ENCODE measurements around the gene LGALS3. TPM values are rescaled to one million over a fixed set of nuclear protein-coding genes. Genes with fewer than 3 reads are reported as not detected.

LGALS3 gene
- total RNA-seq, 1 experiment from 2014 or later: 317 TPM

GRCh38 chr14:55114720-55115119, 14.3 kb upstream of the LGALS3 start:
- Histone ChIP-seq H3K9me2 (replicated peaks; ENCODE audit: low read length) (no peaks in the 10 kb centered on the region), H2AFZ (ENCODE audit: low read length) (no peak overlapping the region), H3K9ac (ENCODE audit: low read length) (no peak overlapping the region), H3K4me2 (ENCODE audit: low read length) (no peak overlapping the region), H3K9me3 (ENCODE audit: low read length) (no peaks in the 10 kb centered on the region), H3K27me3 (ENCODE audit: low read length) (no peaks in the 10 kb centered on the region), H4K20me1 (ENCODE audit: low read length) (no peaks in the 10 kb centered on the region), H3K4me3 (ENCODE audit: low read length) (no peak overlapping the region), H3K4me1 (ENCODE audit: insufficient read depth, low read length) (no peaks in the 10 kb centered on the region), H3K27ac (ENCODE audit: low read length) (no peak overlapping the region), H3F3A (ENCODE audit: low read length, unreplicated experiment) (no peaks in the 10 kb centered on the region), H3K36me3 (ENCODE audit: low read depth, low read length) (no peaks in the 10 kb centered on the region), H3K79me2 (ENCODE audit: low read length) (no peaks in the 10 kb centered on the region)
- ATAC-seq: no peak
- intact Hi-C loops (cut with micrococcal nuclease): no loop called here
- ChIA-PET POLR2A (ENCODE audit: unreplicated experiment) (no interaction called here), CTCF (no interaction called here)
- DNase-seq: no peak
- BruUV-seq (replicated peaks): no TSS peak
- TF ChIP-seq CTCF (conservative IDR thresholded peaks at IDR 0.05; ENCODE audit: low read depth, low read length): no peak
- TF ChIP-seq EZH2 (IDR thresholded peaks at IDR 0.05; ENCODE audit: low read length, unreplicated experiment): no peak
- TF ChIP-seq EZH2phosphoT487 (IDR thresholded peaks at IDR 0.05; ENCODE audit: borderline replicate concordance, low read length): no peak

GRCh38 chr14:55115460-55115859, 13.6 kb upstream of the LGALS3 start:
- H3K4me3 ChIP-seq (ENCODE audit: low read length): no peak overlapping the region
- H4K20me1 ChIP-seq (ENCODE audit: low read length): no peaks in the 10 kb centered on the region
- no peaks in the 10 kb centered on the region for H3F3A ChIP-seq (ENCODE audit: low read length, unreplicated experiment)
- H3K4me2 ChIP-seq (ENCODE audit: low read length): no peak overlapping the region
- ChIA-PET POLR2A (ENCODE audit: unreplicated experiment) (no interaction called here), CTCF (no interaction called here)
- no peaks in the 10 kb centered on the region for H3K27me3 ChIP-seq (ENCODE audit: low read length)
- no peaks in the 10 kb centered on the region for H3K4me1 ChIP-seq (ENCODE audit: insufficient read depth, low read length)
- no peaks in the 10 kb centered on the region for H3K9me3 ChIP-seq (ENCODE audit: low read length)
- H3K36me3 ChIP-seq (ENCODE audit: low read depth, low read length): no peaks in the 10 kb centered on the region
- no peaks in the 10 kb centered on the region for H3K79me2 ChIP-seq (ENCODE audit: low read length)
- no peak overlapping the region for H2AFZ ChIP-seq (ENCODE audit: low read length)
- no peak overlapping the region for H3K9ac ChIP-seq (ENCODE audit: low read length)
- no TSS peak for BruUV-seq (replicated peaks)
- H3K27ac ChIP-seq (ENCODE audit: low read length): no peak overlapping the region
- intact Hi-C loops (cut with micrococcal nuclease): no loop called here
- H3K9me2 ChIP-seq (replicated peaks; ENCODE audit: low read length): no peaks in the 10 kb centered on the region
- DNase-seq: no peak
- ATAC-seq: no peak
- TF ChIP-seq CTCF (conservative IDR thresholded peaks at IDR 0.05; ENCODE audit: low read depth, low read length) (no peak), EZH2 (IDR thresholded peaks at IDR 0.05; ENCODE audit: low read length, unreplicated experiment) (no peak), EZH2phosphoT487 (IDR thresholded peaks at IDR 0.05; ENCODE audit: borderline replicate concordance, low read length) (no peak)

- Histone ChIP-seq H3K9ac (ENCODE audit: low read length) (no peak overlapping the region), H2AFZ (ENCODE audit: low read length) (no peak overlapping the region), H3K27ac (ENCODE audit: low read length) (no peak overlapping the region), H3K79me2 (ENCODE audit: low read length) (no peaks in the 10 kb centered on the region), H3K9me3 (ENCODE audit: low read length) (no peaks in the 10 kb centered on the region), H3K36me3 (ENCODE audit: low read depth, low read length) (no peaks in the 10 kb centered on the region), H4K20me1 (ENCODE audit: low read length) (no peaks in the 10 kb centered on the region), H3K27me3 (ENCODE audit: low read length) (no peaks in the 10 kb centered on the region), H3K9me2 (replicated peaks; ENCODE audit: low read length) (no peaks in the 10 kb centered on the region), H3F3A (ENCODE audit: low read length, unreplicated experiment) (no peaks in the 10 kb centered on the region), H3K4me2 (ENCODE audit: low read length) (no peak overlapping the region), H3K4me3 (ENCODE audit: low read length) (no peak overlapping the region), H3K4me1 (ENCODE audit: insufficient read depth, low read length) (no peaks in the 10 kb centered on the region)
- ATAC-seq: no peak
- ChIA-PET CTCF (no interaction called here), POLR2A (ENCODE audit: unreplicated experiment) (no interaction called here)
- no peak for TF ChIP-seq EZH2phosphoT487 (IDR thresholded peaks at IDR 0.05; ENCODE audit: borderline replicate concordance, low read length)
- no peak for TF ChIP-seq CTCF (conservative IDR thresholded peaks at IDR 0.05; ENCODE audit: low read depth, low read length)
- no peak for TF ChIP-seq EZH2 (IDR thresholded peaks at IDR 0.05; ENCODE audit: low read length, unreplicated experiment)
- no TSS peak for BruUV-seq (replicated peaks)
- no peak for DNase-seq
- intact Hi-C loops (cut with micrococcal nuclease): no loop called here
Observed at GRCh38 chr14:55115861-55116245, 13.2 kb upstream of the LGALS3 start.

All from PC-3 (cell line).